ENCODE results near the gene FAM118A.

The FAM118A gene

DNA sequence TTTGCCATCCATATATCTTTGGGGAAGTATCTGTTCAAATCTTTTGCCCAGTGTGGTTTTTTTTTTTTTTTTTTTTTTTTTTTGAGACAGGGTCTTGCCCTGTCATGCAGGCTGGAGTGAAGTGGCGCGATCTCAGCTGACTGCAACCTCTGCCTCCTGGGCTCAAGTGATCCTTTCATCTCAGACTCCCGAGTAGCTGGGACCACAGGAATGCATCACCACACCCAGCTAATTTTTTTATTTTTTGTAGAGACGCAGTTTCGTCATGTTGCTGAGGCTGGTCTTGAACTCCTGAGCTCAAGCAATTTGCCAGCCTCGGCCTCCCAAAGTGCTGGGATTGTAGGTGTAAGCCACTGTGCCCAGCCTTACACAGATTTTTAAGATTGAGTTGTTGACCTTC is 4.8 kb upstream of the FAM118A start:
- no peak overlapping the region for H3K4me3 ChIP-seq (replicated peaks; ENCODE audit: low read depth, low read length)
- no peak for DNase-seq (ENCODE audit: low read depth)

DNA sequence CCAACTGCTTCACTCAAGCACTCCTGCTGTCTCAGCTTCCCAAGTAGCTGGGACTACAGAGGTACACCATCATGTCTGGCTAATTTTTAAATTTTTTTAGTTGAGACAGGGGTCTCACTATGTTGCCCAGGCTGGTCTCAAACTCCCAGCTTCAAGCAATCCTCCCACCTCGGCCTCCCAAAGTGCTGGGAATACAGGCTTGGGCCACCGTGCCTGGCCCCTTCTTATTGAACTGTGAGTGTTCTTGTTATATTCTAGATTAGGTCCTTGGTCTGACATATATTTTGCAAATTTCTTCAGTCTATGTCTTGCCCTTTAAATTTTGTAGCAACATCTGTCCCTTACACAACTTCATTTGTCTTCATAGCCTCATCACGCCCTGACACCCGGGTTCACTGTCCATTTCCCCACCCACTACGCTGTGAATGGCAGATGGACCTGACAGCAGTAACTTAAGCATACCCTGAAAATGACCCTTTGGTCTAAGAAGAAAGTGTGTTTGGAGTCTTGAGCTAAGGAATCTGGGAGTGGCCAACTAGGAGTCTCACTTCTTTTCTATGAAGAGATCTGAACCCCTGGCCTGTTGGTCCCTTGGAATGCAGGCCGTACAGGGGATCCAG is 4.2 kb upstream of the FAM118A start:
- no peak overlapping the region for H3K4me3 ChIP-seq (replicated peaks; ENCODE audit: low read depth, low read length)
- no peak for TF ChIP-seq CTCF (IDR thresholded peaks at IDR 0.05; ENCODE audit: low read length, missing control alignments)
- DNase-seq (ENCODE audit: low read depth): no peak

More for the DNA sequence above, 4.8 kb upstream of the FAM118A start:
- no peak for TF ChIP-seq CTCF (IDR thresholded peaks at IDR 0.05; ENCODE audit: low read length, missing control alignments)

DNA sequence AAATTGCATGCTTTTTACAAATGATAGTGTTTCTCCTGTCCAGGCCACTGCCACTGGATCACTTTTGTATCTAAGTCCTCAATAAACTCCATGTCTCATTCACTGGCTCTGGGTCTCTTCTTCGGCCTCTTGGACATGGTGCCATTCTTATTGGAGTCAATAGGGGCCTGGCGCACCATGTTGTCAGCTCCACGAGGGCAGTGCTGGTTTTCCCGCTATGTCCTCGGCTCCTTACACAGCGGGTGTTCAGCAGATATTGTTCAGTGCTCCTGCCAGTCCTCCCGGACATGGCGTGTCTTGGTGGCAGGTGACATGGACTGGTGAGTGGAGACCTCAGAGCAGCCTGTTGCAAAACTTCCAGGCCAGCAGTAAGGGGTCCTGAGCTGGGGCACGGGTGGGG is 3.6 kb upstream of the FAM118A start:
- no peak for DNase-seq (ENCODE audit: low read depth)
- H3K4me3 ChIP-seq (replicated peaks; ENCODE audit: low read depth, low read length): no peak overlapping the region
- no peak for TF ChIP-seq CTCF (IDR thresholded peaks at IDR 0.05; ENCODE audit: low read length, missing control alignments)

GRCh38 chr22:45308391-45308956 is 1.3 kb upstream of the FAM118A start:
- no peak for TF ChIP-seq CTCF (IDR thresholded peaks at IDR 0.05; ENCODE audit: low read length, missing control alignments)
- H3K4me3 ChIP-seq (replicated peaks; ENCODE audit: low read depth, low read length): no peak overlapping the region
- no peak for DNase-seq (ENCODE audit: low read depth)

GRCh38 chr22:45308957-45309421 is 745 bp upstream of the FAM118A start:
- peak overlapping the region; percentile 50 for H3K4me3 ChIP-seq (replicated peaks; ENCODE audit: low read depth, low read length)
- no peak for DNase-seq (ENCODE audit: low read depth)
- TF ChIP-seq CTCF (IDR thresholded peaks at IDR 0.05; ENCODE audit: low read length, missing control alignments): no peak

DNA sequence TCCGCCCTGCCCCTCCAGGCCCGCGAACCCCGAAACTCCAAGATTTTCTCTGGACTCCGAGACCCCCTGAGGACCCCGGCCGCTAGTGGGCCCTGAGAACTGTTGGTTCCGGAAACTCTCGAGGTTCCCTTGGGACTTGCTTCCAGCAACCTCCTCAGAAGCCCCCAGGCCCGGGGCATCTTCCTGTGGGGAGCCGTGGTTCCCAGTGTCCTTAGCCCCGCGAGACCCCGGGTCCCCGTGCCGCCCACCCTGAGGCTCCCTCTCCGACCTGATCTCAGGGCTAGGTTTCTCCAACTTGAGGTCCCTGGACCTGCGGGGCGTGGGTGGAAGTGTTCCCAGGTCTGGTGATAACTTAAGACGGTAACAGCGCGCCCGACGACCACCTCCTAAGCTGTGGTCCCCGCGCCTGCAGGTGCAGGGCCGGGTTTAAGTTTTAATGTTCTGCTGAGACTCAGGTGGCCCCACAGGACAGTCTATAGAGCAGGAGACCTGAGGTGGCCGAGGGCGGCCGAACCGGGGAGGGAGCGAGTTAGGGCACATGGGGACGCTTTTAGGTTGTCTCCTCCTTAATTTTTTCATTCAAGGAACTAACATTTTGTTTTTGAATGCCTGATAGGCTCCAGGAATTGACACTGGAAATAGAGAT is 720 bp downstream of the FAM118A start:
- DNase-seq (ENCODE audit: low read depth): no peak
- TF ChIP-seq CTCF (IDR thresholded peaks at IDR 0.05; ENCODE audit: low read length, missing control alignments): no peak
- H3K4me3 ChIP-seq (replicated peaks; ENCODE audit: low read depth, low read length): peak overlapping the region; percentile 78

Data from fibroblast of pulmonary artery (primary cell).